Tibial nerve (tissue), 4 donors: ENCODE measurements around the gene LDB1. TPM values are rescaled to one million over a fixed set of nuclear protein-coding genes. Genes with fewer than 3 reads are reported as not detected.

Experiments
- DNase-seq, 2 donors: peaks; one replicate each; pipeline ENCODE4 v3.0.0-alpha.2; 2019; ENCODE audit warnings: low spot score in 2 of 2
- H3K27ac ChIP-seq, 4 donors: fragments of 200-600 bp; sonication (generic) in 3 of 4; one replicate each; pipeline ENCODE4 v1.5.1; 2017 to 2019; ENCODE audit warnings: mild to moderate bottlenecking in 1 of 4
- H3K27me3 ChIP-seq, 2 donors: fragments of 200-600 bp; sonication (generic) in 1 of 2; one replicate each; pipeline versions ENCODE4 v1.5.1 to v1.6.0; 2017 to 2019
- H3K36me3 ChIP-seq, 3 donors: fragments of 200-600 bp; sonication (generic); one replicate each; pipeline ENCODE4 v1.5.1; 2018 to 2019
- H3K4me1 ChIP-seq, 4 donors: fragments of 200-600 bp; sonication (generic) in 3 of 4; one replicate each; pipeline ENCODE4 v1.5.1; 2017 to 2019
- H3K4me3 ChIP-seq, 4 donors: fragments of 200-600 bp; sonication (generic) in 3 of 4; one replicate each; pipeline ENCODE4 v1.5.1; 2017 to 2019; ENCODE audit warnings: mild to moderate bottlenecking in 1 of 4, moderate library complexity in 1 of 4
- H3K9me3 ChIP-seq, 4 donors: fragments of 200-600 bp; sonication (generic) in 3 of 4; one replicate each; pipeline ENCODE4 v1.5.1; 2017 to 2019
- CTCF ChIP-seq, 5 experiments: fragments of 200-600 bp in 3 of 5; fragments of 450-650 bp in 2 of 5; sonication (generic) in 3 of 5; IDR thresholded peaks; one replicate each; pipeline ENCODE4 v1.5.1; 2016 to 2019; ENCODE audit warnings: antibody characterized with exemption in 5 of 5, mild to moderate bottlenecking in 3 of 5, moderate library complexity in 2 of 5
- EP300 ChIP-seq, 2 donors: sonication (generic); formaldehyde crosslinking; IDR thresholded peaks; one replicate each; pipeline ENCODE4 v1.6.1; 2017; ENCODE audit warnings: antibody characterized with exemption in 2 of 2, mild to moderate bottlenecking in 1 of 2
- POLR2A ChIP-seq, 2 donors: fragments of 450-650 bp; IDR thresholded peaks; one replicate each; pipeline ENCODE4 v1.6.1; 2017; ENCODE audit warnings: antibody characterized with exemption in 2 of 2, mild to moderate bottlenecking in 2 of 2, moderate library complexity in 2 of 2
- small RNA-seq: library from RNA; depleted of rRNA; stranded (forward); fragments of <200 nt; gene quantifications from one replicate; pipeline ENCODE3, GENCODE V24; 2016
- total RNA-seq, 4 donors: library from RNA; depleted of rRNA; stranded (reverse); fragments of >200 nt; gene quantifications; one replicate each; pipeline ENCODE4 v1.1.0, GENCODE V29; 2016

Gene LDB1
- total RNA-seq, 4 donors from 2014 or later = 37.0 to 50.7 (median 45.8) TPM

GRCh38 chr10:102059987-102060386, 60.2 kb downstream of the LDB1 start:
- H3K27ac ChIP-seq = no peak overlapping the region
- no peaks in the 10 kb centered on the region for H3K27me3 ChIP-seq
- no peak for DNase-seq
- TF ChIP-seq CTCF (IDR thresholded peaks at IDR 0.05) (no peak), EP300 (IDR thresholded peaks at IDR 0.05) (no peak), POLR2A (IDR thresholded peaks at IDR 0.05) (no peak)
- H3K9me3 ChIP-seq = no peaks in the 10 kb centered on the region
- H3K4me1 ChIP-seq = peaks cover 0 to 13% (median 5%) of the 10 kb centered on the region in 4 donors
- no peaks in the 10 kb centered on the region for H3K36me3 ChIP-seq
- no peak overlapping the region for H3K4me3 ChIP-seq

Small RNA genes lying within 50 kb of the gene (small RNA-seq; reads per million reads assigned to genes)
- gene AL500527.1 (not detected), gene AL500527.2 (not detected)

Other genes with a start within 250 kb of the LDB1 start
- gene ARMH3, start 64.2 kb downstream of the LDB1 start, total RNA-seq = 10 to 100 TPM; 16.9 to 19.5 (median 18.5) TPM
- gene HPS6, start 55.0 kb downstream of the LDB1 start, total RNA-seq = 10 to 100 TPM; 33.5 to 36.5 (median 34.8) TPM
- 10 to 100 TPM; 10.1 to 26.4 (median 18.7) TPM for gene PPRC1, start 12.7 kb upstream of the LDB1 start, total RNA-seq
- 10 to 100 TPM; 31.2 to 58.2 (median 51.4) TPM for gene NOLC1, start 32.0 kb upstream of the LDB1 start, total RNA-seq
- not detected for gene ELOVL3, start 105.9 kb upstream of the LDB1 start, total RNA-seq
- not detected for gene PITX3, start 121.1 kb upstream of the LDB1 start, total RNA-seq
- gene GBF1, start 125.2 kb upstream of the LDB1 start, total RNA-seq = 10 to 100 TPM; 31.0 to 38.0 (median 36.1) TPM